Adrenal gland (tissue), 5 donors: ENCODE measurements around the gene COL5A1.
"Not testable (repeated sequence)": the region's sequence is repeated elsewhere in the genome, so short reads cannot be mapped to it uniquely, and the experiment has no call there.

Source experiments
- CTCF ChIP-seq, 6 experiments: fragments of 450-650 bp in 4 of 6; fragments of 200-600 bp in 2 of 6; sonication (generic) in 1 of 6; IDR thresholded peaks; 1 replicate in 5 of 6; 2 replicates in 1 of 6; pipeline versions ENCODE4 v1.5.1 to v1.8.0; 2016 to 2021; ENCODE audit warnings: antibody characterized with exemption in 6 of 6, mild to moderate bottlenecking in 2 of 6, moderate library complexity in 1 of 6
- POLR2A ChIP-seq, 2 donors: fragments of 450-650 bp; IDR thresholded peaks; one replicate each; pipeline ENCODE4 v1.6.1; 2017; ENCODE audit warnings: antibody characterized with exemption in 2 of 2, mild to moderate bottlenecking in 2 of 2, moderate library complexity in 1 of 2
- donor health status: DM: no; HTN: no; CAD: no.

GRCh38 chr9:134703730-134704114 is 62.1 kb downstream of the COL5A1 start:
- TF ChIP-seq CTCF, POLR2A (IDR thresholded peaks at IDR 0.05): not testable (repeated sequence)
